GM12874 (cell line): ENCODE data around the gene GATAD2B.

Source experiments
- CTCF ChIP-seq: IDR thresholded peaks from 2 replicates; pipeline ENCODE4 v1.5.1; 2011; ENCODE audit warnings: low read depth, mild to moderate bottlenecking, control low read depth, low read length, moderate library complexity; ENCODE audit not compliant: insufficient read depth

Gene GATAD2B

GRCh38 chr1:153882296-153882912, 40.4 kb downstream of the GATAD2B start:
- TF ChIP-seq CTCF: no peak

- TF ChIP-seq CTCF: no peak
Observed at GRCh38 chr1:153881751-153882150, 41.0 kb downstream of the GATAD2B start.

GRCh38 chr1:153880962-153881361, 41.8 kb downstream of the GATAD2B start:
- TF ChIP-seq CTCF: no peak

GRCh38 chr1:153880024-153880423, 42.7 kb downstream of the GATAD2B start:
- TF ChIP-seq CTCF: no peak

- TF ChIP-seq CTCF: no peak
Observed at GRCh38 chr1:153877112-153877511, 45.7 kb downstream of the GATAD2B start.

GRCh38 chr1:153872934-153873333, 49.8 kb downstream of the GATAD2B start:
- TF ChIP-seq CTCF: no peak

GRCh38 chr1:153872331-153872730, 50.4 kb downstream of the GATAD2B start:
- TF ChIP-seq CTCF: no peak
